HL-60 (cell line): ENCODE results near the gene TRIM23.

ENCODE experiments used
- TF ChIP-seq, protein P1 (sequence below): IDR thresholded peaks from one replicate; pipeline ENCODE4 v1.5.1; 2011; ENCODE audit warnings: low read length, control low read depth, inconsistent platforms; ENCODE audit not compliant: insufficient read depth
- TF ChIP-seq, protein P2 (sequence below): IDR thresholded peaks from 2 replicates; pipeline ENCODE4 v1.6.1; 2012; ENCODE audit warnings: low read depth; ENCODE audit not compliant: insufficient replicate concordance

DNA sequence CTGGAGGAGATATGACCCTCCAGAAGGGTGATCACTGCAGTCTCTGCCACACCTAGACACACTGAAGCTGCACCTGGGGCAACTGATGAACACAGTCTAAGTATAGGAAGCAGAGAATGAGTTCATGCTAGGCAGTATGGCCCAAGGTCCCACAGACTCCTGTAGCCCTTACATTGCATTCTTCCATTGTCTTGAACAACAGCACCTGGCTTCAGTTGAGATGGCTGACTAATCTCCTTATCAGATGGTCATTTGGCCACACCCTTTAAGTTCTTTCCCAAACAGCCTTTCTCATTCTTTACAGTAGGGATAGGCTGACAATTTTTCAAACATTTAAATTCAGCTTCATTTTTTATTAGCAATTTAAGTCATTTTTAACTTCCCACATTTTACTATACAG lies 84.3 kb downstream of the TRIM23 start:
- TF ChIP-seq, protein P1, sequence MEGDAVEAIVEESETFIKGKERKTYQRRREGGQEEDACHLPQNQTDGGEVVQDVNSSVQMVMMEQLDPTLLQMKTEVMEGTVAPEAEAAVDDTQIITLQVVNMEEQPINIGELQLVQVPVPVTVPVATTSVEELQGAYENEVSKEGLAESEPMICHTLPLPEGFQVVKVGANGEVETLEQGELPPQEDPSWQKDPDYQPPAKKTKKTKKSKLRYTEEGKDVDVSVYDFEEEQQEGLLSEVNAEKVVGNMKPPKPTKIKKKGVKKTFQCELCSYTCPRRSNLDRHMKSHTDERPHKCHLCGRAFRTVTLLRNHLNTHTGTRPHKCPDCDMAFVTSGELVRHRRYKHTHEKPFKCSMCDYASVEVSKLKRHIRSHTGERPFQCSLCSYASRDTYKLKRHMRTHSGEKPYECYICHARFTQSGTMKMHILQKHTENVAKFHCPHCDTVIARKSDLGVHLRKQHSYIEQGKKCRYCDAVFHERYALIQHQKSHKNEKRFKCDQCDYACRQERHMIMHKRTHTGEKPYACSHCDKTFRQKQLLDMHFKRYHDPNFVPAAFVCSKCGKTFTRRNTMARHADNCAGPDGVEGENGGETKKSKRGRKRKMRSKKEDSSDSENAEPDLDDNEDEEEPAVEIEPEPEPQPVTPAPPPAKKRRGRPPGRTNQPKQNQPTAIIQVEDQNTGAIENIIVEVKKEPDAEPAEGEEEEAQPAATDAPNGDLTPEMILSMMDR: no peak
- TF ChIP-seq, protein P2, sequence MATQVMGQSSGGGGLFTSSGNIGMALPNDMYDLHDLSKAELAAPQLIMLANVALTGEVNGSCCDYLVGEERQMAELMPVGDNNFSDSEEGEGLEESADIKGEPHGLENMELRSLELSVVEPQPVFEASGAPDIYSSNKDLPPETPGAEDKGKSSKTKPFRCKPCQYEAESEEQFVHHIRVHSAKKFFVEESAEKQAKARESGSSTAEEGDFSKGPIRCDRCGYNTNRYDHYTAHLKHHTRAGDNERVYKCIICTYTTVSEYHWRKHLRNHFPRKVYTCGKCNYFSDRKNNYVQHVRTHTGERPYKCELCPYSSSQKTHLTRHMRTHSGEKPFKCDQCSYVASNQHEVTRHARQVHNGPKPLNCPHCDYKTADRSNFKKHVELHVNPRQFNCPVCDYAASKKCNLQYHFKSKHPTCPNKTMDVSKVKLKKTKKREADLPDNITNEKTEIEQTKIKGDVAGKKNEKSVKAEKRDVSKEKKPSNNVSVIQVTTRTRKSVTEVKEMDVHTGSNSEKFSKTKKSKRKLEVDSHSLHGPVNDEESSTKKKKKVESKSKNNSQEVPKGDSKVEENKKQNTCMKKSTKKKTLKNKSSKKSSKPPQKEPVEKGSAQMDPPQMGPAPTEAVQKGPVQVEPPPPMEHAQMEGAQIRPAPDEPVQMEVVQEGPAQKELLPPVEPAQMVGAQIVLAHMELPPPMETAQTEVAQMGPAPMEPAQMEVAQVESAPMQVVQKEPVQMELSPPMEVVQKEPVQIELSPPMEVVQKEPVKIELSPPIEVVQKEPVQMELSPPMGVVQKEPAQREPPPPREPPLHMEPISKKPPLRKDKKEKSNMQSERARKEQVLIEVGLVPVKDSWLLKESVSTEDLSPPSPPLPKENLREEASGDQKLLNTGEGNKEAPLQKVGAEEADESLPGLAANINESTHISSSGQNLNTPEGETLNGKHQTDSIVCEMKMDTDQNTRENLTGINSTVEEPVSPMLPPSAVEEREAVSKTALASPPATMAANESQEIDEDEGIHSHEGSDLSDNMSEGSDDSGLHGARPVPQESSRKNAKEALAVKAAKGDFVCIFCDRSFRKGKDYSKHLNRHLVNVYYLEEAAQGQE: no peak
